Suprapubic skin (tissue), 3 donors: ENCODE results near the gene PRPF40B.

ENCODE experiments used
- POLR2A ChIP-seq, 2 donors: fragments of 450-650 bp; IDR thresholded peaks; one replicate each; pipeline ENCODE4 v1.6.1; 2017; ENCODE audit warnings: antibody characterized with exemption in 2 of 2, mild to moderate bottlenecking in 2 of 2, moderate library complexity in 2 of 2
- TF ChIP-seq, protein P1 (sequence below), 2 donors: fragments of 200-600 bp in 1 of 2; fragments of 450-650 bp in 1 of 2; sonication (generic) in 1 of 2; IDR thresholded peaks; one replicate each; pipeline ENCODE4 v1.5.1; 2016 to 2019; ENCODE audit warnings: antibody characterized with exemption in 2 of 2, mild to moderate bottlenecking in 1 of 2, moderate library complexity in 1 of 2

DNA sequence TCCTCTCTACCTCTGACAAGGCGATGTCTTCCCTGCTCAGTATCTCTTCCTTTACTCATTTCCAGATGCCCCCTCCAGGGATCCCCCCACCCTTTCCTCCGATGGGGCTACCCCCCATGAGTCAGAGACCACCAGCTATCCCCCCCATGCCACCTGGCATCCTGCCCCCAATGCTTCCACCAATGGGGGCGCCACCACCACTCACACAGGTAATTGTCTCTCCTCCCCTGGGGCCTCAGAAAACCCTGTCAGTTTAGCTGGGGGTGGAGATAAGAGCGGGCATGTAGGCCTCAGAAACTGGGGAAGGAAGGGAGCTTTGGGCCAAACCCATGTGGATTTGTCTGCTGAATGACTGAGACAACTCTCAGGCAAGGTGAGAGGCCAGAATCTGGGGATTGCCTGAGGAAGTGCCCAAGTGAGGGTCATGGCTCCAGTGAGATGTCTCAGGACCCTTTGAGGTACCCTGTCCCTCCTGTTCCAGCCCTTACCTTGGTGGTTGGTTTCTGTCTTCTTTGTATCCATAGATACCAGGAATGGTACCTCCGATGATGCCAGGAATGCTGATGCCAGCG is 8.1 kb downstream of the PRPF40B start:
- TF ChIP-seq, protein P1, sequence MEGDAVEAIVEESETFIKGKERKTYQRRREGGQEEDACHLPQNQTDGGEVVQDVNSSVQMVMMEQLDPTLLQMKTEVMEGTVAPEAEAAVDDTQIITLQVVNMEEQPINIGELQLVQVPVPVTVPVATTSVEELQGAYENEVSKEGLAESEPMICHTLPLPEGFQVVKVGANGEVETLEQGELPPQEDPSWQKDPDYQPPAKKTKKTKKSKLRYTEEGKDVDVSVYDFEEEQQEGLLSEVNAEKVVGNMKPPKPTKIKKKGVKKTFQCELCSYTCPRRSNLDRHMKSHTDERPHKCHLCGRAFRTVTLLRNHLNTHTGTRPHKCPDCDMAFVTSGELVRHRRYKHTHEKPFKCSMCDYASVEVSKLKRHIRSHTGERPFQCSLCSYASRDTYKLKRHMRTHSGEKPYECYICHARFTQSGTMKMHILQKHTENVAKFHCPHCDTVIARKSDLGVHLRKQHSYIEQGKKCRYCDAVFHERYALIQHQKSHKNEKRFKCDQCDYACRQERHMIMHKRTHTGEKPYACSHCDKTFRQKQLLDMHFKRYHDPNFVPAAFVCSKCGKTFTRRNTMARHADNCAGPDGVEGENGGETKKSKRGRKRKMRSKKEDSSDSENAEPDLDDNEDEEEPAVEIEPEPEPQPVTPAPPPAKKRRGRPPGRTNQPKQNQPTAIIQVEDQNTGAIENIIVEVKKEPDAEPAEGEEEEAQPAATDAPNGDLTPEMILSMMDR (IDR thresholded peaks at IDR 0.05): no peak
- TF ChIP-seq POLR2A (IDR thresholded peaks at IDR 0.05): no peak
